GM19438 (cell line): ENCODE measurements around the gene HMCN1.

Source experiments
- ATAC-seq: cut with Tn5 transposase; IDR thresholded peaks from one replicate; pipeline ENCODE4 v1.9.1; 2021; ENCODE audit warnings: low read depth; ENCODE audit not compliant: unreplicated experiment

The HMCN1 gene

GRCh38 chr1:186060226-186060625 lies 326.0 kb downstream of the HMCN1 start:
- no peak for ATAC-seq

- no peak for ATAC-seq
Observed at GRCh38 chr1:186063091-186063657, 329.0 kb downstream of the HMCN1 start.

DNA sequence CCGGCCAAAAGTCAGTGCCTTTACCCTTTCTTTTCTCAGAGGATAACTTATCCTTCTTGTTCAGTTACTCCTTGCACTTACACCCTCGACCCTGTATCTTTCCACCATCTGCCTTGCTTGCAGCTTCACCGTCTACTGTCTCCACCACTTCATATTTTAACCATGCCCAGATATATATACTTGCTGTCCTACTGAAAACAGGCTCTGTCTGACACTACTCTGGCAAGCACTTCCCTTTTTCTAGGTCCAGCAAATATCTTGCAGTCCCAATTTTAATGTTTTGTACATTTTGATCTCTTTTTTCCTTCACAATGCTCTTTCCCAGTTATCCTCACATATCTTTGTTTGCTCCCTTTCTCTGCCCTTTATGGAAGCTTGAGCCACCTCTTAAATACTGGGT lies 332.2 kb downstream of the HMCN1 start:
- no peak for ATAC-seq

GRCh38 chr1:186073697-186074096 lies 339.5 kb downstream of the HMCN1 start:
- ATAC-seq: no peak

- no peak for ATAC-seq
Observed at GRCh38 chr1:186076006-186076405, 341.8 kb downstream of the HMCN1 start.

DNA sequence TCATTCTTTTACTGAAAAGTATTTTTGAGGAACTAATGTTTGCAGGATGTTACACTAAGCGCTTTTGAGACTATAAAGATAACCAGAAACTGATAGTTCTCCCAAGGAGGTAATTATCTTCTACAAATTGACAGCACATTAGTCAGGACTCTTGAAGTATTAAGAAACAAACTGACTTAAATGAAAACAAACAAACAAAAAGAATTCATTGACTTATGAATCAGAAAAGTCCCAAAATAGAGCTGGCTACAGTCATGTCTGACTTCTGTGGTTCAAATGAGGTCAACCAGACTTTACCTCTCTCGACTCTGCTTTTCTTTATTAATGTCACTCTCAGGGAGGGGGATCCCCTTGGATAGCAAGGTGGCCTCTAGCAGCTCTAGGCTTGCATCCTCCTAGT lies 344.1 kb downstream of the HMCN1 start:
- ATAC-seq: peak; percentile 91

DNA sequence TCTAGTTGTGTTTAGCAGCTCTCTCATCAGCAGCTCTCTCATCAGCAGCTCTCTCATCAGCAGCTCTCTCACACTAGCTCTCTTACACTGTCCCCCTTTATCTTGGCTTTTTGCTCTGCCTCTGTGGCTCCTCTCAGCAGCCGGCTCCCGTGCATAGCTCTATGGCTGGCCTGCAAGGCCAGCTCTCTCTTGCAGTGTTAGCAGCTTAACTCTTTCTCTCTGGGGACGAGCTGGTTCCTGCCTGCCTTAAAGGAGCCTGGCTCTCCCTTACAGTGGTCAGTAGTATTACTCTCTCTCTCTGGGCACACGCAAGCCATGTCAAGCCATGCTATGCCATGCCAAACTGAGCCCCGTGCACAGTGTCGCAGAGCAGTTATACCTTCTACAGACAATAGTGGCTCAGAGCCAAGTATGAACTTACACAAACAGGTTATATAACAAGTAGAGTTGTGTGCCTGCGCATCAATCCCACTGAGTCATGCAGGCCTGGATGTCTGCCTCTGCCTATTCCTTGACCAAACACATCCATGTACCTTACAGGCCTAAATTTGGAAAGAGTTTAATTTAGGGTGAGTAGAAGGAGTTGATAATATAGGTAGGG lies 345.0 kb downstream of the HMCN1 start:
- ATAC-seq: no peak

DNA sequence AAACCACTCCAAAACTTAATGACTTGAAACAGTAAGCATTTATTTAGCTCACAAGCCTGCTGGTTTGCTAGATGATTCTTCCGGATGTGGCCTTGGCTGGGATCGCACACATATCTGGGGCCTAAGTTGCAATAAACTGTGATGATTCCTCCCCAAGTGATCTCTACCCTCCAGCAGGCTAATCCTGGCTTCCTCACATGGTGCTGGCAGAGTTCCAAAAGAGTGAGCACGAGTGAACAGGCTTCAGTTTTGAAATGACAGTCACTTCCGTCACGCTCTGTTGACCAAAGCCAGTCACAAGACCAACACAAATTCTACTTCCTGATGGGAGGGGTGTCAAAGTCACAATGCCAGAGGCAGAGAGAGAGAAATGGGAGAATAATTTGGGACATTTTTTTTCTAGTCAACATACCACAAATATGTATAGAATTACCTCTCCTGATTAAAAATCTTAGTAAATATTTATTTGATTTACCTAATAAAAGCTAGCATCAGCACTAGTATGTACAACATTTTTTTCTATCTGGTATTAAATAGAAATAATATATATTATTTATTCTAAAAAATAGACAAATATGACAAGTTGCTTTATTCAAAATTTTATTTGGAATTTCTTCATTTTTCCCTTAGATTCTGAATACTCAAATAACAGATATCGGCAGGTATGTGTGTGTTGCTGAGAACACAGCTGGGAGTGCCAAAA lies 348.2 kb downstream of the HMCN1 start:
- ATAC-seq: peak; percentile 79

DNA sequence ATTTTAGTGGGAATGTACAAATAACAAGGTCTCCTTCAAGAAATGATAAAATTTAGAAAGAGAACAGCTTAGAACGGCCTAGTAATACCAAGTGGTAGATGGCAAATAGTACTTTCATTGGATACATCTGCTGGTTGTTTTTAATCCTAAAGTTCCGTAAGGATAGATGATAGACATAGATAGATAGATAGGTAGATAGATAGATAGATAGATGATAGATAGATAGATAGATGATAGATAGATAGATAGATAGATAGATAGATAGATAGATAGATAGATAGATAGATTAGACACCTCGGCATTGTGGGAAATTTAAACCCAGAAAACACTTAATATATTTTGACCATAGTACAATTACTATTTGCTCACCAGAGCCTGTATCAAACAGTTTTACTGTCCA lies 352.4 kb downstream of the HMCN1 start:
- ATAC-seq: no peak

DNA sequence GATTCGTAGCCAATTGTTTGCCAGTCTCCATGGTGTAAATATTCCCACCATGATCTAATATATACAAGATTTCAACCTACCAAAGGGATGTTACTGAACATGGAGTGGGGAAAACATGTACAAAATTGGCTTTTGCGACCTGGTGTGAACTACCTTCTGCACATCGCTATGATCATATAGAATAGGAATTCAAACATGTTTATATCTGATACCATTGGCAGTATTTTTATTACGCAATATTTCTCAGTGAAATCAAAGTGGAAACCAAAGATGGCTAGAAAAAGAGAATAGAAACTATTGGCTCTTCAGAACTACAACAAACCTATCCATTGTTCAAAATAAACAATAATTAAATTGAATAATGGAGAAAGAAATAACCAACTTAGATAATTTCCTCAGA lies 355.7 kb downstream of the HMCN1 start:
- ATAC-seq: no peak

- no peak for ATAC-seq
Observed at GRCh38 chr1:186091222-186091720, 357.1 kb downstream of the HMCN1 start.

DNA sequence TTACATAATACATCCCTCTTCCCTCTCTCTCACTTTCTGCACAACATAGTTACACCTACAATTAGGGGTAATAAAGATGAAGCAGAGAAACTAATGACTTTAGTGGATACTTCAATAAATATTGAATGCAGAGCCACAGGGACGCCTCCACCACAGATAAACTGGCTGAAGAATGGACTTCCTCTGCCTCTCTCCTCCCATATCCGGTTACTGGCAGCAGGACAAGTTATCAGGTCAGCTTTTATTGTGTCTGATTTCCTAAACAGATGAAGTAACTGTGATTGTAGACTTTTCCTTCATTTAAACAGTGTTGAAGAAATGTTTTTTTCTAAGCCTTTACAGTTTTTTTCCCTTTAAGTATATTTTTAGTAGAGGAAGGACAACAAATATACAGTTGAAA lies 359.2 kb downstream of the HMCN1 start:
- no peak for ATAC-seq

DNA sequence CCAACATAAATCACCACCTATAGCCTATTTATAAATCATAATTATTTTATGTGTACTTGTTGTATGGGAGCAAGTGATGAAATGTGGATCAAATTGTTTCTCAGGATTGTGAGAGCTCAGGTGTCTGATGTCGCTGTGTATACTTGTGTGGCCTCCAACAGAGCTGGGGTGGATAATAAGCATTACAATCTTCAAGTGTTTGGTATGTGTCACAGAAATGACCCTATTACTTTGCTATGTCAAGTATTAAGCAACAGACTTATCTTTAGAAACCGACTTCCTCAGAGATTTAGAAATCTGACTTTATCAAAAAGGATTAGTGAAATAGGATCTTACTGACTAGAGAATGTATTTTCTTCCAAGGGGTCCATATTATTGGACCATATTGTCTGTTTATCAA lies 360.0 kb downstream of the HMCN1 start:
- no peak for ATAC-seq

DNA sequence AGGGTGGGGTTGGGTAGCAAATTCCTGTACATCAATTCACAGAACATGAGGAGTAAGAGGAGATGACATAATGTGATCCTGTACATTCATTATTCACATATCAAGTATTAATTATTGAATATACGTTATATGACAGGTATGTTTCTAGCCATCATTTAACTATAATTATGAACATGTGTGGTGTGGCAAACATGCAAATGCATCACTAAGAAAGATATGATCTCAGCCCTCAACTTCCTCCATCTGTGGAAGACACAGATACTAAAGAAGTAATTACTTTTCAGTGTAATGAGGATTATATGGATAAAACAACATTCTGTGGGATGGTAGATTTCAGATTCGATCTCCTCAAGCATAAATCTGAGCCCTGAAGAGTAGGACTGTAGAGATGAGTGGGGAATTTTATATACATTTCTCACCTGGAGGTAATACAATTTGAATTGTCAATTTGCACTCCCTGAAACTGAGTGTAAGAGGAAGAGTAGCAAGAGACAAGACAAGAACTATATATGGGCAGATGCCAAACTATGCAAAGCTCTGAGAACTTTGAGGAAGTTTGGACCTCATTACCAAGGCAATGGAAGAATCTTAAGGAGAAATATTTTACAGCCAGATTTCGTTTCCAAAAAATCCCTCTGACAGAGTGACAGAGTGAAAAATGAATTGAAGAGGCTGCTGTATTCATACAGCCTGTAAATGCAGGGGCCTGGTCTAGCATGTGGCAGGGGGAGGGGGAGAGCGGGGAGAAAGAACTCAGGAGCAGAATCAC lies 365.3 kb downstream of the HMCN1 start:
- no peak for ATAC-seq

DNA sequence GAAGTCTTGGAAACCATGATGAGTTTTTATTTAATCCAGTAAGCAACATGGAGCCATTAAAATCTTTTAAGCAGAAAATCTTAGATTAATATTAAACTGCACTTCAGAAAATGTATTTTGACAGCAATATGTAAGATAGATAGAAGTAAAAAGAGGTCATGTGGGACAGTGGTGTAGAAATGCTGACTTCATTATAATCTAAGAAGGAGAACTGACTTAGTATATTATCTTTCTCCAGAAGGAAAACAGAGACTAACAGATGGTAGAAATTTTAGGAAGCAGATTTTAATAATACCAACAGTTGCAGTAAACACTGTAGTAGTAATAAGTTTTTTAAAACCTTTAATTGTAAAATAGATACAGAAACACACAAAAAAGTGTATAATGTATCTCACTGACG lies 367.9 kb downstream of the HMCN1 start:
- no peak for ATAC-seq

DNA sequence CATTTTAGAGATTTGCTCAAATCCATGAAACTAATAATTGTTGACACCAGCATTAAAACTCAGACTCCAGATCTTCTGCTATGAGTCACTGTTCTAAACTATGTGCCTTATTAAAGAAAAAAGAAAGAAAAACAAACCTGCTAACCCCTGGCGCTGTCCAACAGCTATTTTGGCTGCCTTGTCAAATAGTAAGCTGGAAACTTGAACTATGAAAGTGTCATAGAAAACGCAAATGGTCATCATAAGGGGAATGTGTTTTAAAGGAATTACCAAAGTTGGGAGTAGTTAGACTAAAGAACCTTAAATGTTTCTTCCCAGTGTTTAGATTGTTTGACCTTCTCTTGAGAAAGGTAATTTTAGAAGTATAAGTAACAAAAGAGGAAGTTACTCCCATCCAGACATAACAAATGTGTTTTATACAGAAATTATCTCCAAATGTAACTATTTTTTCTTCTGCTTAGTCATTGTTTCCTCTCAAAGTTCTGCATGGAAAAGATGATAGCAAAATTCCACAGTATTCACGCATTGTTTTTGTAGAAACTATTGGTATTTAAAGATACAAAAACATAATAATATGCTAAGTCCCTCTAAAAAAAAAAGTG lies 368.5 kb downstream of the HMCN1 start:
- no peak for ATAC-seq

DNA sequence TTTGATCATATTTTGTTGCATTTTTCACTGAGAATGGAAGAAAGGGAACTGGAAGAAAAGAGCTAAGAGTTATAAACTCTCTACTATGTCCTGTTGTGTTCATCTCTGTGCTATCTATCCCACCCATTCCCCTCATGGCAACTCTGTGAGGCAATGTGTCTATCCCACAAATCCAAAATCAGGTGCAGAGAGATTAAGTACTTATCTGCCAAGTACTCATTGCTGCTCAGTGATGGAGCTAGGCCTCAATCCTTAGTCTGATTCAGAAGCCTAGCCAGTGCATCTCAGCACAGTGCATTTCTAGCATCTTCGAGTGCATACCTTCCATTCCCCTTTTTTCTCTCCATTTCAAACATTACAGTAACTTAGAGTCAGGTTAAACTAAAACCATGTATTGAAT lies 370.3 kb downstream of the HMCN1 start:
- ATAC-seq: no peak

DNA sequence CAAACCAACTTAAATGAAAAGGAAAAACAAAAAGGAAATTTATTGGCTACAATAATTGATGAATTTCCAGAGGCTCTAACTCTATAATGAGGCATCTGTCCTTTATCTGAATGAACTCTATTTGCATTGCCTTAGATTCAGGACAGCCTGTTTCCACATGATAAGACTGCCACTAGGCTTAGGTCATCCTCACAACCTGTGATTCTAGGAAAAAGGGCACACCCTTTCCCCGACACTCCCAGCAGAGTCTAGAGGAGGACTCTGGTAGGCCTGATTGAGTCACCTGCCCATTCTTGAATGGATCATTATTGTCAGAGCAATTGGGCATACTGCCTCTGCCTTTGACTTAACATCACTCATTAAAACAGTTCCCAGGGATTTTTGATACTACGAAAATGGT lies 378.1 kb downstream of the HMCN1 start:
- no peak for ATAC-seq

DNA sequence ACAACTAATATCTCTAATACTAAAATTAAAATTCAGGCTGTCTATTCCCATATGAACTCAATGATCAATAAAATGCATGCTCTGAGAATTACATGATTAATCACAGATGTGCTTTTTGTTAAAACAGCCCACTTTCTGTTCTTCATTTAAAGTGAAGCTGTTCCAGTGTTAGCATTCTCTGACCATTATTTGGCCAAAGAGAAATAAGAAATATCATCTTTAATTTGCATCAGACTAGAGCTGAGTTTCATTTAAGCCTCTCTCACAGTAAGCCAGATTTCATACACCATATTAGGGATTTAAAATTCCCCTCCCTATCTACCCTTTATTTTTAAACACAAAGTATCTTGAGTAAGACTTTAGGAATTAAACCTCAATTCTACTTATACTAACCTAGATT lies 379.3 kb downstream of the HMCN1 start:
- no peak for ATAC-seq

- no peak for ATAC-seq
Observed at GRCh38 chr1:186118724-186119123, 384.5 kb downstream of the HMCN1 start.

DNA sequence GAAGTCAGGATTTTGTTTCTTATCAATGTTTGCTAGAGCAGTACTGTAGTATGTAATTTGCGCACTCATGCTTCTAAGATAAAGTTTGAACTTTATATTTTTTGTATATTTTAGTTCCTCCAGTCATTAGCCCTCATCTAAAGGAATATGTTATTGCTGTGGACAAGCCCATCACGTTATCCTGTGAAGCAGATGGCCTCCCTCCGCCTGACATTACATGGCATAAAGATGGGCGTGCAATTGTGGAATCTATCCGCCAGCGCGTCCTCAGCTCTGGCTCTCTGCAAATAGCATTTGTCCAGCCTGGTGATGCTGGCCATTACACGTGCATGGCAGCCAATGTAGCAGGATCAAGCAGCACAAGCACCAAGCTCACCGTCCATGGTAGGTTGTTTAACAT lies 388.6 kb downstream of the HMCN1 start:
- ATAC-seq: no peak
